ENCODE results near the gene ATF6. TPM values are rescaled to one million over a fixed set of nuclear protein-coding genes. Genes with fewer than 3 reads are reported as not detected.

Gene ATF6
- total and polyA plus RNA-seq, 9 of the 15 experiments (the other 6 are each of a cell fraction or from before 2014, with no cell fraction given): 11.7 to 32.4 (median 20.4) TPM

DNA sequence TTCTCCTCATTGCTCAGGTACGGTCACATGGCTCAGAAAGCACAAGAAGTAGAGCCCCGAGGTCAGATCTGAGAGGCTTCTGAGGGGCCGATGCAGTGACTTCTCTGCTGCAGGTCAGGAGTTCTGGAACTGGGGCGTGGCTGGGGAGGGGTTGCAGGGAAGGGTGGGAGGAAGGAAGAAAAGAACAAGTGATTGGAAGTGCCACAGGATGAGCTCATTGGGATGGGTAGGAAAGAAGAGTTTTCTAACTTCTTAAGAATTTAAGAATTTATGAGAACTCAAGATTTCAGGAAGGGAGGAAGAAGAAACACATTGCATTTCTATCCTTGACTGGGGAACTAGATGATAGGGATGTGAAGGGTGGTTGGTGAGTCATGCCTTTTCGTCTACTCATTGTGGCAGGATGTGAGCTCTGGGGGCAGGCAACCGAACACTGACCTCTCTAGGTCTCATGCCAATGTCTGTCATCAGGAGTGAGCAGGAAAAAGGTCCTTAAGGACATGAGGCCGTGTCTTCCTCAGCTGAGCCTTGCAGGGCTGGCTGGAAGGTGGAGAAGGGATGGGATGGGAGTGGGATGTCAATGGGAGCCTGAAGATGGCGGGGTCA is 44.3 kb upstream of the ATF6 start (continued):
- TF ChIP-seq BRD9 (IDR thresholded peaks at IDR 0.05; ENCODE audit: low read depth, partially characterized antibody): peak; percentile 61
- TF ChIP-seq BRCA1 (IDR thresholded peaks at IDR 0.05): no peak
- no peak for TF ChIP-seq BRCA1 (CRISPR knock-in tag; IDR thresholded peaks at IDR 0.05)
- TF ChIP-seq CXXC5 (CRISPR knock-in tag; IDR thresholded peaks at IDR 0.05): peak; percentile 57
- no peak for TF ChIP-seq HIVEP1 (CRISPR knock-in tag; IDR thresholded peaks at IDR 0.05)
- TF ChIP-seq MEF2D (tag; conservative IDR thresholded peaks at IDR 0.05; ENCODE audit: low read depth): peak; percentile 59; the same call in 1 of the 2 replicates
- TF ChIP-seq KDM2B (CRISPR knock-in tag; IDR thresholded peaks at IDR 0.05): no peak
- TF ChIP-seq MTA3 (IDR thresholded peaks at IDR 0.05; ENCODE audit: borderline replicate concordance): peak; percentile 77
- peak; percentile 79 for TF ChIP-seq MAFK (IDR thresholded peaks at IDR 0.05; ENCODE audit: low read length)
- 0 out of 2 replicates have a peak, but pooled peaks have one; percentile 45 for TF ChIP-seq POLR2A (conservative IDR thresholded peaks at IDR 0.05)
- TF ChIP-seq NEUROD1 (IDR thresholded peaks at IDR 0.05; ENCODE audit: borderline replicate concordance, low read depth, low read length, partially characterized antibody): no peak
- peak; percentile 72; the same call in 1 of the 2 replicates for TF ChIP-seq MTA1 (IDR thresholded peaks at IDR 0.05; ENCODE audit: borderline replicate concordance)
- peak; percentile 74; the same call in 1 of the 2 replicates for TF ChIP-seq NCOA1 (IDR thresholded peaks at IDR 0.05; ENCODE audit: low read depth)
- TF ChIP-seq, protein P1, sequence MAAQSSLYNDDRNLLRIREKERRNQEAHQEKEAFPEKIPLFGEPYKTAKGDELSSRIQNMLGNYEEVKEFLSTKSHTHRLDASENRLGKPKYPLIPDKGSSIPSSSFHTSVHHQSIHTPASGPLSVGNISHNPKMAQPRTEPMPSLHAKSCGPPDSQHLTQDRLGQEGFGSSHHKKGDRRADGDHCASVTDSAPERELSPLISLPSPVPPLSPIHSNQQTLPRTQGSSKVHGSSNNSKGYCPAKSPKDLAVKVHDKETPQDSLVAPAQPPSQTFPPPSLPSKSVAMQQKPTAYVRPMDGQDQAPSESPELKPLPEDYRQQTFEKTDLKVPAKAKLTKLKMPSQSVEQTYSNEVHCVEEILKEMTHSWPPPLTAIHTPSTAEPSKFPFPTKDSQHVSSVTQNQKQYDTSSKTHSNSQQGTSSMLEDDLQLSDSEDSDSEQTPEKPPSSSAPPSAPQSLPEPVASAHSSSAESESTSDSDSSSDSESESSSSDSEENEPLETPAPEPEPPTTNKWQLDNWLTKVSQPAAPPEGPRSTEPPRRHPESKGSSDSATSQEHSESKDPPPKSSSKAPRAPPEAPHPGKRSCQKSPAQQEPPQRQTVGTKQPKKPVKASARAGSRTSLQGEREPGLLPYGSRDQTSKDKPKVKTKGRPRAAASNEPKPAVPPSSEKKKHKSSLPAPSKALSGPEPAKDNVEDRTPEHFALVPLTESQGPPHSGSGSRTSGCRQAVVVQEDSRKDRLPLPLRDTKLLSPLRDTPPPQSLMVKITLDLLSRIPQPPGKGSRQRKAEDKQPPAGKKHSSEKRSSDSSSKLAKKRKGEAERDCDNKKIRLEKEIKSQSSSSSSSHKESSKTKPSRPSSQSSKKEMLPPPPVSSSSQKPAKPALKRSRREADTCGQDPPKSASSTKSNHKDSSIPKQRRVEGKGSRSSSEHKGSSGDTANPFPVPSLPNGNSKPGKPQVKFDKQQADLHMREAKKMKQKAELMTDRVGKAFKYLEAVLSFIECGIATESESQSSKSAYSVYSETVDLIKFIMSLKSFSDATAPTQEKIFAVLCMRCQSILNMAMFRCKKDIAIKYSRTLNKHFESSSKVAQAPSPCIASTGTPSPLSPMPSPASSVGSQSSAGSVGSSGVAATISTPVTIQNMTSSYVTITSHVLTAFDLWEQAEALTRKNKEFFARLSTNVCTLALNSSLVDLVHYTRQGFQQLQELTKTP (IDR thresholded peaks at IDR 0.05; ENCODE audit: low read depth in 1 of 2, partially characterized antibody in 2 of 2): peak in 1 of 2 experiments; percentile 23
- TF ChIP-seq RNF2 (IDR thresholded peaks at IDR 0.05): peak; percentile 85; the same call in 1 of the 2 replicates
- peak in 1 of 2 experiments; percentile 48; a peak in 1 of 4 replicates for TF ChIP-seq TBL1XR1 (IDR thresholded peaks at IDR 0.05; ENCODE audit: low read length in 2 of 2)
- TF ChIP-seq, protein P2, sequence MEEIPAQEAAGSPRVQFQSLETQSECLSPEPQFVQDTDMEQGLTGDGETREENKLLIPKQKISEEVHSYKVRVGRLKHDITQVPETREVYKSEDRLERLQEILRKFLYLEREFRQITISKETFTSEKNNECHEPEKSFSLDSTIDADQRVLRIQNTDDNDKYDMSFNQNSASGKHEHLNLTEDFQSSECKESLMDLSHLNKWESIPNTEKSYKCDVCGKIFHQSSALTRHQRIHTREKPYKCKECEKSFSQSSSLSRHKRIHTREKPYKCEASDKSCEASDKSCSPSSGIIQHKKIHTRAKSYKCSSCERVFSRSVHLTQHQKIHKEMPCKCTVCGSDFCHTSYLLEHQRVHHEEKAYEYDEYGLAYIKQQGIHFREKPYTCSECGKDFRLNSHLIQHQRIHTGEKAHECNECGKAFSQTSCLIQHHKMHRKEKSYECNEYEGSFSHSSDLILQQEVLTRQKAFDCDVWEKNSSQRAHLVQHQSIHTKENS (CRISPR knock-in tag; IDR thresholded peaks at IDR 0.05): no peak
- TF ChIP-seq ARNT (IDR thresholded peaks at IDR 0.05): peak; percentile 66 to 76; a peak in 2 of 4 replicates
- TF ChIP-seq CC2D1A (IDR thresholded peaks at IDR 0.05): no peak
- TF ChIP-seq WHSC1 (IDR thresholded peaks at IDR 0.05; ENCODE audit: low read length): no peak
- TF ChIP-seq CBFA2T3 (IDR thresholded peaks at IDR 0.05): peak; percentile 73
- TF ChIP-seq L3MBTL2 (IDR thresholded peaks at IDR 0.05): peak; percentile 52
- peak; percentile 53 to 72 for TF ChIP-seq TRIM24 (IDR thresholded peaks at IDR 0.05)
- TF ChIP-seq NFIC (IDR thresholded peaks at IDR 0.05): peak; percentile 70
- TF ChIP-seq ZNF347 (CRISPR knock-in tag; IDR thresholded peaks at IDR 0.05; ENCODE audit: low read depth): no peak
- TF ChIP-seq SIRT6 (IDR thresholded peaks at IDR 0.05; ENCODE audit: low read depth, low read length): no peak
- TF ChIP-seq SRSF1 (IDR thresholded peaks at IDR 0.05; ENCODE audit: low read depth, low read length): no peak
- no peak for TF ChIP-seq BDP1 (IDR thresholded peaks at IDR 0.05; ENCODE audit: insufficient read depth, insufficient read length)
- no peak for TF ChIP-seq CBFB (CRISPR knock-in tag; IDR thresholded peaks at IDR 0.05)
- peak; percentile 21; the same call in 1 of the 2 replicates for TF ChIP-seq BRD4 (IDR thresholded peaks at IDR 0.05)
